GM19455 (cell line): ENCODE results near the gene DDI1.

Source experiments
- ATAC-seq: cut with Tn5 transposase; IDR thresholded peaks from one replicate; pipeline ENCODE4 v1.9.1; 2021; ENCODE audit not compliant: unreplicated experiment

The DDI1 gene

GRCh38 chr11:104036588-104036987 is at the start of gene DDI1:
TSS of gene DDI1 (plus strand) at chr11:104036640. CDS start at chr11:104036823, 183 bp downstream.
- no peak for ATAC-seq

- ATAC-seq, result no peak
Observed at GRCh38 chr11:103987629-103988594, 48.5 kb upstream of the DDI1 start.

- ATAC-seq, result no peak
Observed at GRCh38 chr11:103988595-103988969, 47.9 kb upstream of the DDI1 start.

GRCh38 chr11:103993507-103993906 is 42.9 kb upstream of the DDI1 start:
- no peak for ATAC-seq

- no peak for ATAC-seq
Observed at GRCh38 chr11:103994094-103994493, 42.3 kb upstream of the DDI1 start.

GRCh38 chr11:103994518-103994917 is 41.9 kb upstream of the DDI1 start:
- no peak for ATAC-seq

- no peak for ATAC-seq
Observed at GRCh38 chr11:103995896-103996295, 40.5 kb upstream of the DDI1 start.

- peak; percentile 66 for ATAC-seq
Observed at GRCh38 chr11:103997082-103997481, 39.4 kb upstream of the DDI1 start.

- no peak for ATAC-seq
Observed at GRCh38 chr11:103998826-103999508, 37.5 kb upstream of the DDI1 start.

GRCh38 chr11:104000798-104001197 is 35.6 kb upstream of the DDI1 start:
- no peak for ATAC-seq

- ATAC-seq, result no peak
Observed at GRCh38 chr11:104001561-104002056, 34.8 kb upstream of the DDI1 start.

GRCh38 chr11:104003491-104003890 is 32.9 kb upstream of the DDI1 start:
- ATAC-seq, result no peak

- ATAC-seq, result no peak
Observed at GRCh38 chr11:104005234-104005855, 31.1 kb upstream of the DDI1 start.

GRCh38 chr11:104009744-104010143 is 26.7 kb upstream of the DDI1 start:
- ATAC-seq, result no peak

- ATAC-seq, result no peak
Observed at GRCh38 chr11:104011044-104011443, 25.4 kb upstream of the DDI1 start.

- ATAC-seq, result peak; percentile 95
Observed at GRCh38 chr11:104015649-104016415, 20.6 kb upstream of the DDI1 start.

- ATAC-seq, result no peak
Observed at GRCh38 chr11:104024572-104024971, 11.9 kb upstream of the DDI1 start.

- no peak for ATAC-seq
Observed at GRCh38 chr11:104028476-104029263, 7.8 kb upstream of the DDI1 start.

- ATAC-seq, result no peak
Observed at GRCh38 chr11:104033134-104033533, 3.3 kb upstream of the DDI1 start.

GRCh38 chr11:104033561-104033960 is 2.9 kb upstream of the DDI1 start:
- no peak for ATAC-seq
